Heart left ventricle (tissue), 16 donors: ENCODE measurements around the gene GLT8D2. TPM values are rescaled to one million over a fixed set of nuclear protein-coding genes. Genes with fewer than 3 reads are reported as not detected.

Source experiments
- ATAC-seq, 4 donors: fragments of 200-7000 bp; cut with Tn5 transposase; one replicate each; pipeline ENCODE4 v1.9.1; 2020 to 2022; ENCODE audit warnings: moderate library complexity in 4 of 4, mild to moderate bottlenecking in 3 of 4, moderate number of reproducible peaks in 1 of 4
- DNase-seq, 5 donors: peaks; one replicate each; pipeline ENCODE4 v3.0.0-alpha.2; 2020
- H3K27ac ChIP-seq, 12 donors: fragments of 200-600 bp; sonication (generic) in 4 of 12; one replicate each; pipeline versions ENCODE4 v1.5.0 to v1.8.0; 2016 to 2022; ENCODE audit warnings: mild to moderate bottlenecking in 2 of 12
- H3K27me3 ChIP-seq, 9 donors: fragments of 200-600 bp; sonication (generic) in 2 of 9; one replicate each; pipeline versions ENCODE4 v1.5.1 to v1.8.0; 2016 to 2022; ENCODE audit warnings: mild to moderate bottlenecking in 3 of 9
- H3K36me3 ChIP-seq, 9 donors: fragments of 200-600 bp; sonication (generic) in 2 of 9; one replicate each; pipeline versions ENCODE4 v1.5.0 to v1.8.0; 2018 to 2022; ENCODE audit warnings: mild to moderate bottlenecking in 2 of 9
- H3K4me1 ChIP-seq, 12 donors: fragments of 200-600 bp; sonication (generic) in 4 of 12; one replicate each; pipeline versions ENCODE4 v1.5.0 to v1.8.0; 2016 to 2022; ENCODE audit warnings: mild to moderate bottlenecking in 3 of 12
- H3K4me3 ChIP-seq, 12 donors: fragments of 200-600 bp; sonication (generic) in 4 of 12; one replicate each; pipeline versions ENCODE4 v1.5.0 to v1.8.0; 2017 to 2022; ENCODE audit warnings: mild to moderate bottlenecking in 9 of 12, moderate library complexity in 4 of 12
- H3K9me3 ChIP-seq, 12 donors: fragments of 200-600 bp; sonication (generic) in 4 of 12; one replicate each; pipeline versions ENCODE4 v1.5.0 to v1.8.0; 2016 to 2022; ENCODE audit warnings: mild to moderate bottlenecking in 1 of 12
- POLR2A ChIP-seq, 2 donors: fragments of 450-650 bp; IDR thresholded peaks; one replicate each; pipeline ENCODE4 v1.6.1; 2017; ENCODE audit warnings: antibody characterized with exemption in 2 of 2, mild to moderate bottlenecking in 2 of 2, moderate library complexity in 2 of 2
- WGBS, 4 donors: extraction: QIAGEN DNeasy Blood & Tissue Kit in 2 of 4; methylation state at CpG; one replicate each; pipeline versions ENCODE4 v1.1.5 to v1.1.7; 2013 to 2018; 5-methylcytosine and 5-hydroxymethylcytosine counted together
- intact Hi-C, 10 donors: fragments of 100-400 bp; cut with DNase I; formaldehyde crosslinking; loops; one replicate each; pipeline versions ENCODE4 v1.11.1 to v1.14.2; 2022
- polyA plus RNA-seq, 2 donors: library from polyadenylated mRNA; stranded (reverse); fragments of 200-250 nt; gene quantifications; one replicate each; pipeline ENCODE4 v1.2.3, GENCODE V29; 2013
- total RNA-seq, 9 donors: library from RNA; depleted of rRNA in 2 of 9; stranded (reverse); fragments of >200 nt in 2 of 9; fragmentation: NEBNext Ultra II Directional in 3 of 9; extraction: Animal tissue kit (Norgen Biotek cat#: 25700) in 3 of 9; gene quantifications; one replicate each; pipeline versions ENCODE4 v1.1.0 to v1.2.4, GENCODE V29; 2016 to 2023
- TF ChIP-seq, protein P1 (sequence below), 12 donors: fragments of 200-600 bp; sonication (generic) in 4 of 12; IDR thresholded peaks; one replicate each; pipeline versions ENCODE4 v1.5.0 to v1.8.0; 2018 to 2022; ENCODE audit warnings: antibody characterized with exemption in 12 of 12, mild to moderate bottlenecking in 5 of 12
- donor health status: ischemic (EF 13 %, LVEDD 7.1; RV severe dilation, severe dysfunction).
- donor health status: healthy with polysubstance abuse.
- donor health status: DM: no; HTN: yes; CAD: no.
- donor health status: DM: no; HTN: no; CAD: no.
- donor health status: ischemic (EF 25% LVEDD 6.9; RV normal size, moderate dysfunction).
- donor health status: ischemic (EF 25% LVEDD 5.7; RV mildly dilated, moderate dysfunction).
- donor health status: healthy.
- donor health status: DM: yes; HTN: yes; CAD: no.
- donor health status: ischemic (EF 35%, LVEDD 5.7; RV mildly dilated, moderate dysfunction).
- donor health status: nonischemic (EF 11% LVEDD 7.7; RV severe dilation, severe dysfunction).
- donor health status: DM: yes; HTN: yes; CAD: no.
- donor health status: PGD.
- donor health status: ischemic (EF 29% LVEDD 5.4; RV normal size, mild dysfunction).
- donor health status: nonischemic (EF 23%, LVEDD 6.1; RV moderate dilation, normal function).

Gene GLT8D2
- total and polyA plus RNA-seq, 11 donors: 2.6 to 18.7 (median 6.8) TPM

DNA sequence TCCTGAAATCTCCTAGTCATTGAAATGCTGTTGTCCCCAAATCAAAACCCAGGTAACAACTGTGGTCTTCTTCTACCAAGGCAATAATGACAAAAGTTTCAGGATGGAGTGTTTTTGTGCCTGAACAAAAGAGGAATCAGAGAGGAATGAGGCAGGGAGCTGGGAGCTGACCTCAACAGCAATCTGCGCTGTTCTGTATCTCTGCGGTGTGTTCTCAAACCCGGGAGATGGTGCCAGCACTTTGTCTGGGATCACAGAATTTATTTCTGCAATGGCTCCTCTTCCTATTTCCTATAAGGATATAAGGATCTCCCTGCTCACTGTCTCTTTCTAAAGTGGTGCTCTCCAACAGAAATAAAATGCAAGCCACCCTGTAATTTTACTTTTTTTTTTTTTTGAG is 449 bp upstream of the GLT8D2 start:
- ATAC-seq: no peak
- H3K4me3 ChIP-seq: peak overlapping the region in 11 of 12 donors; percentile 33 to 66 (median 51)
- H3K4me1 ChIP-seq: peaks cover 0 to 30% (median 19%) of the 10 kb centered on the region in 12 donors
- H3K27me3 ChIP-seq: peaks cover 0 to 19% (median 0%) of the 10 kb centered on the region in 9 donors
- H3K27ac ChIP-seq: peak overlapping the region in 9 of 12 donors; percentile 50 to 79 (median 60)
- H3K9me3 ChIP-seq: no peaks in the 10 kb centered on the region
- intact Hi-C loops: loop anchor here in 3 of 10 donors (5.0 to 10.0 kb wide), 3 partner anchors 56 to 76 kb away; no protein-coding TSS in a partner anchor
- 40 to 58% (median 51%) methylated on average over 3 of the region's 3 CpGs for WGBS, 4 donors
- no peaks in the 10 kb centered on the region for H3K36me3 ChIP-seq
- TF ChIP-seq POLR2A (IDR thresholded peaks at IDR 0.05): no peak
- TF ChIP-seq, protein P1, sequence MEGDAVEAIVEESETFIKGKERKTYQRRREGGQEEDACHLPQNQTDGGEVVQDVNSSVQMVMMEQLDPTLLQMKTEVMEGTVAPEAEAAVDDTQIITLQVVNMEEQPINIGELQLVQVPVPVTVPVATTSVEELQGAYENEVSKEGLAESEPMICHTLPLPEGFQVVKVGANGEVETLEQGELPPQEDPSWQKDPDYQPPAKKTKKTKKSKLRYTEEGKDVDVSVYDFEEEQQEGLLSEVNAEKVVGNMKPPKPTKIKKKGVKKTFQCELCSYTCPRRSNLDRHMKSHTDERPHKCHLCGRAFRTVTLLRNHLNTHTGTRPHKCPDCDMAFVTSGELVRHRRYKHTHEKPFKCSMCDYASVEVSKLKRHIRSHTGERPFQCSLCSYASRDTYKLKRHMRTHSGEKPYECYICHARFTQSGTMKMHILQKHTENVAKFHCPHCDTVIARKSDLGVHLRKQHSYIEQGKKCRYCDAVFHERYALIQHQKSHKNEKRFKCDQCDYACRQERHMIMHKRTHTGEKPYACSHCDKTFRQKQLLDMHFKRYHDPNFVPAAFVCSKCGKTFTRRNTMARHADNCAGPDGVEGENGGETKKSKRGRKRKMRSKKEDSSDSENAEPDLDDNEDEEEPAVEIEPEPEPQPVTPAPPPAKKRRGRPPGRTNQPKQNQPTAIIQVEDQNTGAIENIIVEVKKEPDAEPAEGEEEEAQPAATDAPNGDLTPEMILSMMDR (IDR thresholded peaks at IDR 0.05): no peak
- DNase-seq: no peak

DNA sequence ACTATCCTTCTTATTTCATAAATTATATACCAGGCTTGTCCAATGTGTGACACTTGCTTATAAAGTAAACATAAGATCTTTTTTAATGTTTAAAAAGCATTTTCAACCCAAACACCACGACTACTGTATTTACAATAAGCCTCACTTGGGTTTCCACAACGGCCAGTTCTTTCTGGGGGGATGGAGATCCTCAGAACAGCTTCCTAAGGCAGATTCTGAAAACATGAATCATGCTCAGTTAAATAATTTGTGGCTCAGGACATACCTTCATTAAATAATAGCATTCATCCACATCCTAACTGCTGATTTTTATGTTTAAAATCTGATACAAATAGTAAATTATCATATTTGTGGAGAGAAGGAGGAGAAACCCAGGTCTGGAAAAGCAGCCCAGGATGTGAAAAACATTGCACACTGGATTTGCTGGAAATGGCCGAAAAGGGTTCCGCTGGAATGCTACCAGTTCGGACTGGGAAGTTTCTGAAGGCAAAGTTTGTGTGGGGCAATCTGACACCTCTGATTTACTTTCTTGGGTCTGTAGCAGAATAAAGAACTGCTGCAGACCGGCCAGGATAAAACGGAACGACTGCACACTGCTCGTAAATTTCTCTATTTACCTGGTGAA is 597 bp downstream of the GLT8D2 start:
- peak overlapping the region in 10 of 12 donors; percentile 27 to 79 (median 58) for H3K27ac ChIP-seq
- H3K4me3 ChIP-seq: peak overlapping the region; percentile 20 to 66 (median 51)
- no peaks in the 10 kb centered on the region for H3K9me3 ChIP-seq
- 36 to 47% (median 41%) methylated on average over 9 of the region's 9 CpGs for WGBS, 4 donors
- peaks cover 0 to 19% (median 0%) of the 10 kb centered on the region in 9 donors for H3K27me3 ChIP-seq
- peaks cover 0 to 37% (median 21%) of the 10 kb centered on the region in 12 donors for H3K4me1 ChIP-seq
- TF ChIP-seq, protein P1 (IDR thresholded peaks at IDR 0.05): no peak
- TF ChIP-seq POLR2A (IDR thresholded peaks at IDR 0.05): no peak
- H3K36me3 ChIP-seq: no peaks in the 10 kb centered on the region
- intact Hi-C loops: loop anchor here in 2 of 10 donors (5.0 kb wide), 2 partner anchors 37 to 52 kb away; no protein-coding TSS in a partner anchor
- DNase-seq (no peak), ATAC-seq (peak in 2 of 4 donors; percentile 9 to 12)

DNA sequence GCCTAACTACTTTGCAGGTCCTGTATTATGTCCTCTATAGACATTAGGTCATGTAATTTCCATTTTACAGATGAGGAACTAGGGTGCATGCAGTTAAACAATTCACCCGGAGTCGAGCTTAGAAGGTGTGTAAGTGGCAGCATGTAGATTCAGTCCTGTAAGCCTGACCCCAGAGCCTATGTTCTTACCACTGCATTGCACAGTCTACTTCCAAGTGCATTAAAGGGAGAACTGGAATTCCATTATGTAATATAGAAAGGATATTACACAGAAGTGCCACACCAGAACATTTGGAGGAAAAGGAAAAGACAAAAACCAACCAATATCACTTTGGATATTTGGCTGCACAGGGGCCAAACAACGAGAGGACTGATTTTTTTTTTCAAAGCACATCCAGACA is 1.2 kb downstream of the GLT8D2 start:
- TF ChIP-seq POLR2A (IDR thresholded peaks at IDR 0.05): no peak
- TF ChIP-seq, protein P1 (IDR thresholded peaks at IDR 0.05): no peak
- peak overlapping the region in 11 of 12 donors; percentile 15 to 66 (median 51) for H3K4me3 ChIP-seq
- H3K27me3 ChIP-seq: peaks cover 0 to 19% (median 0%) of the 10 kb centered on the region in 9 donors
- intact Hi-C loops: loop anchor here in 2 of 10 donors (5.0 kb wide), 2 partner anchors 37 to 52 kb away; no protein-coding TSS in a partner anchor
- no peaks in the 10 kb centered on the region for H3K9me3 ChIP-seq
- DNase-seq (no peak), ATAC-seq (no peak)
- WGBS, 4 donors: 66 to 83% (median 70%) methylated on average over 3 of the region's 3 CpGs
- H3K27ac ChIP-seq: peak overlapping the region in 8 of 12 donors; percentile 27 to 79 (median 58)
- H3K4me1 ChIP-seq: peaks cover 0 to 37% (median 21%) of the 10 kb centered on the region in 12 donors
- no peaks in the 10 kb centered on the region for H3K36me3 ChIP-seq

DNA sequence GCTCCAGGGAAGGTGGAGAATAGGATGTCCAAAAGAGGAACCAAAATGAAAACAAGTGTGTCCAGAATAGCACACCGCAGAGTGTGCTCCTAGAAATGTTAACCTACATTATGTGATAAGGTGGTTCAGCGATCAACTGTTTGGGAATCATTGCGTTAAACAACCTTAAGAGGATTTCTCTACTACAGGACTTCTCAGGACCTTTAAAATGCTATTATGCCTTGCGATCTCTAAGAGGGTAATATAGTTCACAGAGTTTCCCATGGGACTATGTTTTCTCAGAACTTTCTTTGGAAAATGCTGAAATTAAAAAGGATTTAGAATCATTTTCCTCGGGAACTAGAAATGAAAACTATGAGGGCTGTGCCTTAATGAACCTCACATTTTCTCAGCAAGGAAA is 1.8 kb downstream of the GLT8D2 start:
- Histone ChIP-seq H3K4me3 (peak overlapping the region in 6 of 12 donors; percentile 51 to 66 (median 56)), H3K4me1 (peaks cover 0 to 37% (median 21%) of the 10 kb centered on the region in 12 donors), H3K36me3 (no peaks in the 10 kb centered on the region), H3K9me3 (no peaks in the 10 kb centered on the region), H3K27me3 (peaks cover 0 to 19% (median 0%) of the 10 kb centered on the region in 9 donors), H3K27ac (peak overlapping the region in 2 of 12 donors; percentile 78 to 79)
- intact Hi-C loops: loop anchor here in 2 of 10 donors (5.0 kb wide), 2 partner anchors 36 to 51 kb away; no protein-coding TSS in a partner anchor
- 60 to 68% (median 68%) methylated on average over 5 of the region's 5 CpGs for WGBS, 4 donors
- DNase-seq (no peak), ATAC-seq (no peak)
- TF ChIP-seq, protein P1 (IDR thresholded peaks at IDR 0.05): no peak
- no peak for TF ChIP-seq POLR2A (IDR thresholded peaks at IDR 0.05)
